Hepatocyte (in vitro differentiated cells): ENCODE measurements around the gene SNX1. TPM values are rescaled to one million over a fixed set of nuclear protein-coding genes. Genes with fewer than 3 reads are reported as not detected.
A peak's percentile ranks its signal among the peaks of the same experiment; 100 is the strongest.

Source experiments
- DNase-seq: peaks from one replicate; pipeline ENCODE4 v3.0.0-alpha.2; 2016; ENCODE audit warnings: low spot score
- H2AFZ ChIP-seq: fragments of 200-600 bp; sonication (generic); 2 replicates; pipeline ENCODE4 v1.6.0; 2016; ENCODE audit warnings: antibody characterized with exemption, mild to moderate bottlenecking
- H3K27ac ChIP-seq: fragments of 200-600 bp; sonication (generic); 2 replicates; pipeline ENCODE4 v1.5.1; 2016; ENCODE audit warnings: mild to moderate bottlenecking
- H3K27me3 ChIP-seq: fragments of 200-600 bp; sonication (generic); 2 replicates; pipeline ENCODE4 v1.6.1; 2016
- H3K36me3 ChIP-seq: fragments of 200-600 bp; sonication (generic); replicated peaks from 2 replicates; pipeline ENCODE4 v1.5.1; 2016; ENCODE audit warnings: low read depth; ENCODE audit not compliant: insufficient read depth
- H3K4me1 ChIP-seq: fragments of 200-600 bp; sonication (generic); 2 replicates; pipeline ENCODE4 v1.5.1; 2016; ENCODE audit warnings: mild to moderate bottlenecking, moderate library complexity; ENCODE audit not compliant: insufficient read depth
- H3K4me2 ChIP-seq: fragments of 200-600 bp; sonication (generic); 2 replicates; pipeline ENCODE4 v1.6.0; 2016
- H3K4me3 ChIP-seq: fragments of 200-600 bp; sonication (generic); 2 replicates; pipeline ENCODE4 v1.5.1; 2016; ENCODE audit warnings: mild to moderate bottlenecking
- H3K79me2 ChIP-seq: fragments of 200-600 bp; sonication (generic); 2 replicates; pipeline ENCODE4 v1.6.0; 2017; ENCODE audit warnings: mild to moderate bottlenecking
- H3K9me2 ChIP-seq: fragments of 200-600 bp; sonication (generic); replicated peaks from 2 replicates; pipeline ENCODE4 v1.6.0; 2017; ENCODE audit warnings: mild to moderate bottlenecking; ENCODE audit not compliant: insufficient read depth
- H3K9me3 ChIP-seq: fragments of 200-600 bp; sonication (generic); 2 replicates; pipeline ENCODE4 v1.5.1; 2016; ENCODE audit warnings: low read depth, mild to moderate bottlenecking
- H4K20me1 ChIP-seq: fragments of 200-600 bp; sonication (generic); 2 replicates; pipeline ENCODE4 v1.6.0; 2016; ENCODE audit warnings: mild to moderate bottlenecking; ENCODE audit not compliant: insufficient read depth, poor library complexity, severe bottlenecking
- CTCF ChIP-seq: fragments of 200-600 bp; sonication (generic); IDR thresholded peaks from 2 replicates; pipeline ENCODE4 v1.5.1; 2016; ENCODE audit warnings: antibody characterized with exemption, mild to moderate bottlenecking; ENCODE audit not compliant: poor library complexity
- EZH2 ChIP-seq: fragments of 200-600 bp; sonication (generic); IDR thresholded peaks from 2 replicates; pipeline ENCODE4 v1.6.1; 2016; ENCODE audit warnings: antibody characterized with exemption, mild to moderate bottlenecking, borderline replicate concordance
- EZH2phosphoT487 ChIP-seq: fragments of 200-600 bp; sonication (generic); IDR thresholded peaks from one replicate; pipeline ENCODE4 v1.6.1; 2018; ENCODE audit warnings: antibody characterized with exemption, mild to moderate bottlenecking, low read depth, moderate library complexity; ENCODE audit not compliant: unreplicated experiment, severe bottlenecking
- WGBS: methylation state at CpG from one replicate; pipeline ENCODE4 v1.1.6; 2016; ENCODE audit warnings: low lambda C conversion rate; ENCODE audit errors: missing lambda C conversion rate; 5-methylcytosine and 5-hydroxymethylcytosine counted together
- polyA plus RNA-seq: library from polyadenylated mRNA; unstranded; fragments of >200 nt; fragmentation: Nextera tagmentation; extraction: Ambion mirVana; gene quantifications from 2 replicates; pipeline ENCODE4 v1.2.1, GENCODE V29; 2016
- total RNA-seq: library from RNA; depleted of rRNA; stranded (reverse); fragments of >200 nt; gene quantifications from 2 replicates; pipeline ENCODE4 v1.2.3, GENCODE V29; 2014

Gene SNX1
- total and polyA plus RNA-seq, 2 experiments from 2014 or later: 64.9 to 103 TPM

GRCh38 chr15:64164436-64164835 is 68.7 kb downstream of the SNX1 start:
- Histone ChIP-seq H3K79me2 (peaks cover 30% of the 10 kb centered on the region), H3K4me1 (peaks cover 22% of the 10 kb centered on the region), H3K27me3 (no peaks in the 10 kb centered on the region), H2AFZ (no peak overlapping the region), H3K9me2 (no peaks in the 10 kb centered on the region), H4K20me1 (peaks cover 24% of the 10 kb centered on the region), H3K4me3 (no peak overlapping the region), H3K9me3 (no peaks in the 10 kb centered on the region), H3K36me3 (no peaks in the 10 kb centered on the region), H3K4me2 (no peak overlapping the region), H3K27ac (peak overlapping the region; percentile 85)
- TF ChIP-seq EZH2: no peak
- no peak for TF ChIP-seq EZH2phosphoT487
- no peak for TF ChIP-seq CTCF
- 90% methylated on average over 4 of the region's 4 CpGs for WGBS
- no peak for DNase-seq

GRCh38 chr15:64166102-64166890 is 70.5 kb downstream of the SNX1 start:
- Histone ChIP-seq H3K4me3 (no peak overlapping the region), H3K4me2 (no peak overlapping the region), H3K79me2 (peaks cover 13% of the 10 kb centered on the region), H3K9me2 (no peaks in the 10 kb centered on the region), H2AFZ (no peak overlapping the region), H3K27me3 (no peaks in the 10 kb centered on the region), H3K9me3 (no peaks in the 10 kb centered on the region), H3K4me1 (peaks cover 14% of the 10 kb centered on the region), H3K27ac (no peak overlapping the region), H3K36me3 (no peaks in the 10 kb centered on the region), H4K20me1 (peaks cover 5% of the 10 kb centered on the region)
- no peak for DNase-seq
- WGBS: 93% methylated on average over 5 of the region's 5 CpGs
- TF ChIP-seq EZH2phosphoT487 (no peak), CTCF (no peak), EZH2 (no peak)

- Histone ChIP-seq H2AFZ (no peak overlapping the region), H4K20me1 (no peaks in the 10 kb centered on the region), H3K27me3 (no peaks in the 10 kb centered on the region), H3K79me2 (no peaks in the 10 kb centered on the region), H3K4me3 (no peak overlapping the region), H3K4me1 (no peaks in the 10 kb centered on the region), H3K9me2 (no peaks in the 10 kb centered on the region), H3K4me2 (no peak overlapping the region), H3K9me3 (no peaks in the 10 kb centered on the region), H3K27ac (no peak overlapping the region), H3K36me3 (no peaks in the 10 kb centered on the region)
- WGBS: 55% methylated on average over 8 of the region's 8 CpGs
- no peak for TF ChIP-seq CTCF
- no peak for DNase-seq
Measured at GRCh38 chr15:64180235-64180824, 84.5 kb downstream of the SNX1 start.
